ENCODE data around the gene LPAR5. TPM values are rescaled to one million over a fixed set of nuclear protein-coding genes. Genes with fewer than 3 reads are reported as not detected.

The LPAR5 gene
- total and polyA plus RNA-seq, 2 of the 8 experiments (the other 6 are each of a cell fraction or from before 2014, with no cell fraction given): 0.22 to 0.24 TPM

- no peak overlapping the region for H2AFZ ChIP-seq (ENCODE audit: low read length)
- no peak overlapping the region for H4K91ac ChIP-seq (replicated peaks; ENCODE audit: insufficient read length, low read length)
- no peak overlapping the region for H2BK120ac ChIP-seq (replicated peaks; ENCODE audit: low read depth, low read length)
- POLR2A ChIA-PET (ENCODE audit: partially characterized antibody): interaction anchor here (0.7 to 5.6 kb wide), 13 partner anchors 13 to 299 kb away, joined by 3 to 76 read pairs (median 5); partner anchors contain the start of gene GAPDH
- no peak overlapping the region for H3K27ac ChIP-seq (ENCODE audit: low read depth, low read length)
- DNase-seq (ENCODE audit: low read depth in 1 of 2, low spot score in 2 of 2): no peak
- no peak overlapping the region for H3K14ac ChIP-seq (ENCODE audit: insufficient read length)
- H4K8ac ChIP-seq (ENCODE audit: extremely low read depth, insufficient read depth, low read length): no peak overlapping the region
- H3K18ac ChIP-seq (ENCODE audit: extremely low read depth, low read length): no peak overlapping the region
- no peaks in the 10 kb centered on the region; the same call in 1 of the 2 replicates for H3K79me1 ChIP-seq (ENCODE audit: low read depth, low read length)
- no peak overlapping the region for H3K9ac ChIP-seq (replicated peaks in 1 of 4; ENCODE audit: extremely low read depth in 1 of 4, low read depth in 3 of 4, low read length in 3 of 4)
- H2BK12ac ChIP-seq (ENCODE audit: low read depth, low read length): no peak overlapping the region
- H3K23ac ChIP-seq (ENCODE audit: insufficient read length): no peak overlapping the region
- no peaks in the 10 kb centered on the region for H3K9me3 ChIP-seq (ENCODE audit: insufficient read depth in 2 of 2, low read depth in 1 of 2, low read length in 1 of 2)
- CTCF ChIA-PET (ENCODE audit: partially characterized antibody): interaction anchor here (1.2 to 4.1 kb wide), 13 partner anchors 11 to 47 kb away, joined by 3 to 47 read pairs (median 8); no protein-coding TSS in a partner anchor
- H3K4ac ChIP-seq (replicated peaks; ENCODE audit: insufficient read length, low read depth, low read length): no peak overlapping the region
- peaks cover 0 to 8% (median 4%) of the 10 kb centered on the region in 4 experiments; a peak in 5 of 7 replicates for H3K4me1 ChIP-seq (replicated peaks in 1 of 4; ENCODE audit: control insufficient read depth in 3 of 4, insufficient read depth in 4 of 4, low read length in 3 of 4)
- no peak for FAIRE-seq
- H3K56ac ChIP-seq (replicated peaks; ENCODE audit: insufficient read length, low read depth, low read length): no peak overlapping the region
- no peak overlapping the region; a peak in 1 of 4 replicates for H3K4me2 ChIP-seq (ENCODE audit: insufficient read depth in 1 of 2, low read depth in 2 of 2, low read length in 2 of 2)
- H3K23me2 ChIP-seq (ENCODE audit: low read depth, low read length): peaks cover 4% of the 10 kb centered on the region
- H3K36me3 ChIP-seq (ENCODE audit: control insufficient read depth in 2 of 4, insufficient read depth in 4 of 4, low read length in 3 of 4): peaks cover 25 to 53% (median 40%) of the 10 kb centered on the region in 4 experiments
- no peak overlapping the region for H3K4me3 ChIP-seq (ENCODE audit: extremely low read depth in 1 of 4, insufficient read depth in 2 of 4, low read depth in 3 of 4, low read length in 4 of 4)
- H2BK5ac ChIP-seq (ENCODE audit: low read depth, low read length): no peak overlapping the region
- no peak overlapping the region for H2BK20ac ChIP-seq (ENCODE audit: low read length)
- H2AK5ac ChIP-seq (ENCODE audit: low read depth, low read length): no peak overlapping the region
- peaks cover 0 to 7% of the 10 kb centered on the region in 2 experiments for H4K20me1 ChIP-seq (replicated peaks in 1 of 2; ENCODE audit: control insufficient read depth in 1 of 2, insufficient read depth in 2 of 2, low read length in 2 of 2)
- TF ChIP-seq JUN (IDR thresholded peaks at IDR 0.05; ENCODE audit: low read depth, low read length) (no peak), CBX8 (IDR thresholded peaks at IDR 0.05; ENCODE audit: borderline replicate concordance, low read depth, low read length) (no peak), GABPA (IDR thresholded peaks at IDR 0.05; ENCODE audit: borderline replicate concordance, insufficient read depth, low read length) (no peak)
- H4K5ac ChIP-seq (ENCODE audit: insufficient read length, low read depth, low read length): no peak overlapping the region
- 91% methylated on average over 7 of the region's 7 CpGs; no CpG with 5 or more reads in 1 of the 2 experiments for WGBS, 2 experiments (ENCODE audit: extremely low coverage in 1 of 2, insufficient coverage in 1 of 2, insufficient read length in 1 of 2, insufficient replicate concordance in 2 of 2, low coverage in 1 of 2, low lambda C conversion rate in 2 of 2, missing lambda C conversion rate in 1 of 2)
- peaks cover 0 to 24% of the 10 kb centered on the region in 2 experiments; a peak in 2 of 4 replicates for H3K79me2 ChIP-seq (ENCODE audit: control insufficient read depth in 1 of 2, insufficient read depth in 2 of 2, low read length in 2 of 2)
- H2BK15ac ChIP-seq (ENCODE audit: low read length): no peak overlapping the region
- no peaks in the 10 kb centered on the region for H3K27me3 ChIP-seq (replicated peaks in 1 of 4; ENCODE audit: control insufficient read depth in 3 of 4, extremely low read depth in 1 of 4, insufficient read depth in 3 of 4, low read length in 3 of 4)
Measured at GRCh38 chr12:6569786-6570185, 66.0 kb downstream of the LPAR5 start.

All from H1 (cell line).